ENCODE results near the gene PREX1. TPM values are rescaled to one million over a fixed set of nuclear protein-coding genes. Genes with fewer than 3 reads are reported as not detected.

The PREX1 gene
- total RNA-seq, 2 experiments from 2014 or later = 130 to 156 TPM

GRCh38 chr20:48738399-48739304 lies 89.1 kb downstream of the PREX1 start:
- H3K36me3 Mint-ChIP-seq = peaks cover 51% of the 10 kb centered on the region
- DNase-seq (peak; percentile 94), ATAC-seq (peak; percentile 88)
- H3K4me1 Mint-ChIP-seq = peaks cover 64% of the 10 kb centered on the region
- CTCF ChIA-PET = interaction anchor here (0.7 to 4.6 kb wide), 15 partner anchors 10 to 167 kb away, joined by 3 to 23 read pairs (median 4); no protein-coding TSS in a partner anchor
- H3K4me3 Mint-ChIP-seq = peak overlapping the region; percentile 49
- no peaks in the 10 kb centered on the region for H3K9me3 Mint-ChIP-seq (ENCODE audit: low read depth)
- peak overlapping the region; percentile 94 for H3K27ac Mint-ChIP-seq
- H3K27me3 Mint-ChIP-seq = no peaks in the 10 kb centered on the region

DNA sequence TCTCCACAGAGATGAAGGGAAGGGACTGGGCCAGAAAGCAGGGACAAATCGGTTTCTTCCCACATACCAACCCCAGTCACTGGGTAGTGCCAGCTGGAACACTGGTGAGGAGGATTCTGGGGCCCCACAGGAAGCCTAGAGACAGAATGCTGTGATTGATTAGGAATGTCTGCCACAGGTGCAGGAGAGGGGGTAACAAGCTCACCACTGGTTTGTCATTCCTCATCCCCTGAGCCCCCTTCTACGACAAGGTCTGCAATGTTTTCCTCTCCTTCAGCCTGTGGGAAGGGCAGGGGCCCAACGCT lies 89.8 kb downstream of the PREX1 start:
- Mint-ChIP-seq H3K27me3 (no peaks in the 10 kb centered on the region), H3K36me3 (peaks cover 53% of the 10 kb centered on the region), H3K4me1 (peaks cover 67% of the 10 kb centered on the region), H3K4me3 (peak overlapping the region; percentile 49), H3K9me3 (ENCODE audit: low read depth) (no peaks in the 10 kb centered on the region), H3K27ac (peak overlapping the region; percentile 94)
- no peak for ATAC-seq
- DNase-seq = no peak
- CTCF ChIA-PET = interaction anchor here (0.7 to 4.6 kb wide), 12 partner anchors 9 to 167 kb away, joined by 3 to 23 read pairs (median 4); no protein-coding TSS in a partner anchor

GRCh38 chr20:48737434-48738093 lies 90.2 kb downstream of the PREX1 start:
- ATAC-seq (no peak), DNase-seq (no peak)
- Mint-ChIP-seq H3K4me1 (peaks cover 68% of the 10 kb centered on the region), H3K27ac (peak overlapping the region; percentile 94), H3K36me3 (peaks cover 52% of the 10 kb centered on the region), H3K9me3 (ENCODE audit: low read depth) (no peaks in the 10 kb centered on the region), H3K27me3 (no peaks in the 10 kb centered on the region), H3K4me3 (peak overlapping the region; percentile 9)
- CTCF ChIA-PET = interaction anchor here (0.7 to 4.6 kb wide), 12 partner anchors 9 to 168 kb away, joined by 3 to 23 read pairs (median 4); no protein-coding TSS in a partner anchor

- peak overlapping the region; percentile 81 for H3K27ac Mint-ChIP-seq
These were observed 91.2 kb downstream of the PREX1 start for GRCh38 chr20:48736636-48737035.

DNA sequence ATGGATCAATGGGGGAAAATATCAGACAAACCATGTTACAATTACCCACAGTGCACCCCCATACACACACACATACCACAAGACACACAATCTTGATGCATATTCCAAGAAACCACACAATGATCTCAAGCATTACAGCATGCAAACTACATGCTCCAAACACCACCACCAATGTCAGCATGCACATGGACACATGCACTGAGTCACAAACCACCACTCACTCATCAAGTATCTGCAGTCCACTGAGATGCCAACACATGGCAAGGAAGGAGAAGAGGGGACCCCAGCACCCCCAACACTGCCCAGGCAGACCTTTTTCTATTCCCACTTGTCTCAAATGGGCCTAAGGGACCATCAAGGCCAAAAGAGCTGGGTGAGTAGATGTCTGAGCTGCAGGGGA lies 91.6 kb downstream of the PREX1 start:
- ATAC-seq (no peak), DNase-seq (no peak)
- no peaks in the 10 kb centered on the region for H3K27me3 Mint-ChIP-seq
- peaks cover 51% of the 10 kb centered on the region for H3K36me3 Mint-ChIP-seq
- H3K27ac Mint-ChIP-seq = peak overlapping the region; percentile 81
- H3K4me3 Mint-ChIP-seq = no peak overlapping the region
- H3K4me1 Mint-ChIP-seq = peaks cover 70% of the 10 kb centered on the region
- H3K9me3 Mint-ChIP-seq (ENCODE audit: low read depth) = no peaks in the 10 kb centered on the region
- CTCF ChIA-PET = interaction anchor here (0.5 to 4.6 kb wide), 3 partner anchors 14 to 1258 kb away, joined by 3 to 23 read pairs (median 4); no protein-coding TSS in a partner anchor

More at GRCh38 chr20:48736636-48737035, 91.2 kb downstream of the PREX1 start:
- no peaks in the 10 kb centered on the region for H3K27me3 Mint-ChIP-seq
- H3K4me3 Mint-ChIP-seq = peak overlapping the region; percentile 23
- ATAC-seq (no peak), DNase-seq (peak; percentile 65)
- H3K4me1 Mint-ChIP-seq = peaks cover 71% of the 10 kb centered on the region
- no peaks in the 10 kb centered on the region for H3K9me3 Mint-ChIP-seq (ENCODE audit: low read depth)
- peaks cover 51% of the 10 kb centered on the region for H3K36me3 Mint-ChIP-seq
- CTCF ChIA-PET = interaction anchor here (0.5 to 4.6 kb wide), 3 partner anchors 14 to 1258 kb away, joined by 3 to 23 read pairs (median 4); no protein-coding TSS in a partner anchor

DNA sequence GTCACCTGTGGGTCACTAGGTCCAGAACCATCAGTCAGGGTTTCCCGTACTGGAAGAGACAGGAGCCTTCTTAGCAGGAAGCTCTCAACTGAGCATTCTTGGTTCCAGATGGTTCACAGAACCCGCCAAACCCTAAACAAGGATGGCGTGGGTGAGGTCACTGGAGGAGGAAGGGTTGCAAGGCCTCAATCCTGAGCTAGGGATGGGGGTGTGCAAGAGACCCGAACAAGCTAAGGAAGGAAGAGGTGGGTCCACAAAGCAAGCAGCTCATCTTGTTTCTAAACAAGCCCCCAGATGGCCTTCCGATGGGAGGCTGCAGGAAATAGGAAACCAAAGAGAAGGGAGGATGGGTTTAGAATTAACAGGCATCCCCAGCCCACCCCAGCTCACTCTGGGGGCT lies 92.7 kb downstream of the PREX1 start:
- ATAC-seq (no peak), DNase-seq (no peak)
- Mint-ChIP-seq H3K9me3 (ENCODE audit: low read depth) (no peaks in the 10 kb centered on the region), H3K27ac (peak overlapping the region; percentile 74), H3K36me3 (peaks cover 57% of the 10 kb centered on the region), H3K4me1 (peaks cover 75% of the 10 kb centered on the region), H3K4me3 (no peak overlapping the region), H3K27me3 (no peaks in the 10 kb centered on the region)
- CTCF ChIA-PET = interaction anchor here (1.1 to 1.4 kb wide), 5 partner anchors 13 to 77 kb away, joined by 3 to 6 read pairs (median 3); no protein-coding TSS in a partner anchor

DNA sequence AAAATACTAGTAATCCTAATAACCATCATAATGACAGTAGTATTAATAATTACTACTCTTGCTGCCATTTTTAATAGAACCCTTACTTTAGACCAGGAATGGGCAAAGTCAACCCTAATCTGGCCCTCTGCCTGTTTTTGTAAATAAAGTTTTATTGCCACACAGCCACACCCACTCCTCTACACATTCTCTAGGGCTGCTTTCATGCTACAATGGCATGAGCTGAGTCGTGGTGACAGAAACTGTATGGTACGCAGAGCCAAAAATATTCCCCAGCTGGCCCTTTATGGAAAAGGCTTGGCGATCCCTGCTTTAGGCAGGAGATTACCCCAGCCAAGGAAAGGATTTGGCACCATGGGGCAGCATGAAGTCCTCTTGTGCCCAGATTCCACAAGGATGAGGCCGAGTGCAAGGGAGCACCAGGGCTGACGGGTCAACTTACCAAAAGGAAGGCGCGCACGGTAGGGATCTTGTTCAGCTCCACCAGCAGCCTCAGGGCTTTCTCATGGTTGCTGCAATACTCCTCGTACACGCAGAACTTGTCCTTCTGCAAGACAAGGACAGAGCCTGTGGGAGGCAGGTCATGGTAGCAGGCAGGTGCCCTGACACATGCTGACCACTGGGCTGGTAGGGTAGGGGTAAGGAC lies 93.6 kb downstream of the PREX1 start:
- Mint-ChIP-seq H3K36me3 (peaks cover 65% of the 10 kb centered on the region), H3K4me3 (no peak overlapping the region), H3K4me1 (peaks cover 75% of the 10 kb centered on the region), H3K27ac (no peak overlapping the region), H3K9me3 (ENCODE audit: low read depth) (no peaks in the 10 kb centered on the region), H3K27me3 (no peaks in the 10 kb centered on the region)
- CTCF ChIA-PET = interaction anchor here (1.4 kb wide), 4 partner anchors 12 to 77 kb away, joined by 3 to 6 read pairs (median 4); no protein-coding TSS in a partner anchor
- ATAC-seq (no peak), DNase-seq (no peak)

DNA sequence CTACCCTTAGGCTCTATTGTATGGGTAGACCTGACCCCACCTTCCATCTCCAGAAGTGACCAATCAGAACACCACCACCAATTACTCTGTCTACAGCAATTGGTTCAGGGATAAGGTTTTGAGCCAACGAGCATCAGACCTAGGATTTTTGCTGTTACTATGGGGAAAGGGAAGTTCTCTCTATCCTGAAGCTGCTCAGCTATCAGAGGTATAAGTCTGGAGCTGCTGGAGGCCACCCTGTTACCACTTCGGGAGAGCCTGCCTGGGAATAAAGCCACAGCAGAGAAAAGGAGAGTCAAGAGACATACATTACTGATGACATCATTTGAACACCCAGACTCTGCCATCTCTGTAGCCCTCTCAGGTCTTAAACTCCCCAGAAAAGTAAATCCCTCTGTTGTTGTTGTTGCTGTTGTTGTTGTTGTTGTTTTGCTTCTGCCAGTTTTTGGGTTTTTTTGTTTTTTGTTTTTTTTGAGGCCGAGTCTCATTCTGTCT lies 94.5 kb downstream of the PREX1 start:
- H3K36me3 Mint-ChIP-seq = peaks cover 66% of the 10 kb centered on the region

DNA sequence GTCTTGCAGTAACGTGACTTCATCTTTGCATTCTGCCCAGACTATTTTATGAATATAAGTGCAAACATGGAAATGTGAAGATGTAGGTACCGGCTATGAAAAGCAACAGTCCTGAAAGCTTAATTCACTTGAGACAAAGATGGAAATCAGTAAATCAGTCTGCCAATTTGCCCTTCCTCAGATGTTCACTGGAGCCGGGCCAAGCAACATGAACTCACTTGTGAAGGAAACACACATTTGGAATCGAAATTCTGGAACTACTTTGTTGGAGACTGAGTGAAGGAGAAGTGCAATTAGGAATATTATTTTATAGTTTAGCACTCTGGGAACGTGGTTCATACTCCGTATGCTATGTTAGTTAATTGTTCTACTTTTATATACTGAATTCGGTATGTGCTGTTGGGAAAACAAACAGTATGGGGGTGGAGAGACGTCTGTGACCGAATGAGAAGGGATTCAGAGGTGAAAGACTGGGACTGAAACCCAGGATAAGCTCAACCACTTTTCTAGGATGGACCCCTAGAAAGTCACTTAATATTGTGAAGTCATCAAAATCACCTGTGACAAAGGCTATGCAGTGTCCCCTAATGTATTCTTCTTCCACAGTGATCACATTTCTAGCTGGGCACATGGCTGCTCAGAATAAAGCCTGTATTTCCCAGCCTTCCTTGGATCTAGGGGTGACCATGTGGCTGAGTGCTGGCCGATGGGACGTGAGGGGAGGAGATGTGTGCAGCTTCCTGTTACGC lies 95.5 kb downstream of the PREX1 start:
- no peak for ATAC-seq
- CTCF ChIA-PET = no interaction called here
- H3K27me3 Mint-ChIP-seq = no peaks in the 10 kb centered on the region
- no peak overlapping the region for H3K4me3 Mint-ChIP-seq
- no peak for DNase-seq
- H3K36me3 Mint-ChIP-seq = peaks cover 67% of the 10 kb centered on the region
- H3K27ac Mint-ChIP-seq = no peak overlapping the region
- peaks cover 69% of the 10 kb centered on the region for H3K4me1 Mint-ChIP-seq
- H3K9me3 Mint-ChIP-seq (ENCODE audit: low read depth) = no peaks in the 10 kb centered on the region

More for the DNA sequence above, 94.5 kb downstream of the PREX1 start:
- CTCF ChIA-PET = no interaction called here
- Mint-ChIP-seq H3K27me3 (no peaks in the 10 kb centered on the region), H3K9me3 (ENCODE audit: low read depth) (no peaks in the 10 kb centered on the region), H3K4me1 (peaks cover 73% of the 10 kb centered on the region), H3K4me3 (no peak overlapping the region), H3K27ac (no peak overlapping the region)
- DNase-seq (no peak), ATAC-seq (no peak)

- Mint-ChIP-seq H3K4me3 (no peak overlapping the region), H3K27ac (no peak overlapping the region), H3K27me3 (no peaks in the 10 kb centered on the region), H3K4me1 (peaks cover 62% of the 10 kb centered on the region), H3K9me3 (ENCODE audit: low read depth) (no peaks in the 10 kb centered on the region), H3K36me3 (peaks cover 67% of the 10 kb centered on the region)
- ATAC-seq (no peak), DNase-seq (no peak)
- CTCF ChIA-PET = no interaction called here
These were observed 96.3 kb downstream of the PREX1 start for GRCh38 chr20:48731536-48731935.

- peaks cover 59% of the 10 kb centered on the region for H3K4me1 Mint-ChIP-seq
- CTCF ChIA-PET = interaction anchor here (0.6 kb wide), 1 partner anchor 70 kb away, joined by 3 read pairs; no protein-coding TSS in a partner anchor
- DNase-seq = no peak
- H3K9me3 Mint-ChIP-seq (ENCODE audit: low read depth) = no peaks in the 10 kb centered on the region
- no peak for ATAC-seq
- H3K4me3 Mint-ChIP-seq = no peak overlapping the region
- peak overlapping the region; percentile 25 for H3K27ac Mint-ChIP-seq
- H3K27me3 Mint-ChIP-seq = no peaks in the 10 kb centered on the region
- peaks cover 67% of the 10 kb centered on the region for H3K36me3 Mint-ChIP-seq
These were observed 96.8 kb downstream of the PREX1 start for GRCh38 chr20:48730977-48731376.

- Mint-ChIP-seq H3K27me3 (no peaks in the 10 kb centered on the region), H3K4me3 (no peak overlapping the region), H3K9me3 (ENCODE audit: low read depth) (no peaks in the 10 kb centered on the region), H3K36me3 (peaks cover 77% of the 10 kb centered on the region), H3K27ac (peak overlapping the region; percentile 65), H3K4me1 (peaks cover 57% of the 10 kb centered on the region)
- CTCF ChIA-PET = interaction anchor here (1.0 to 1.5 kb wide), 2 partner anchors 9 to 93 kb away, joined by 3 to 5 read pairs; no protein-coding TSS in a partner anchor
- ATAC-seq = peak; percentile 37
- peak; percentile 66 for DNase-seq
These were observed 98.3 kb downstream of the PREX1 start for GRCh38 chr20:48729538-48729937.

All from activated CD8-positive, alpha-beta memory T cell treated with anti-CD3 and anti-CD28 coated beads, Interleukin-2, amount 10 ng/mL, durations not matched to agents 7 days and 5 days (primary cell).